ENCODE measurements around the gene DAGLA. TPM values are rescaled to one million over a fixed set of nuclear protein-coding genes. Genes with fewer than 3 reads are reported as not detected.

The DAGLA gene
- total and polyA plus RNA-seq, 2 experiments from 2014 or later = 7.4 to 8.9 TPM

GRCh38 chr11:61747192-61747966 lies 67.2 kb downstream of the DAGLA start:
- TF ChIP-seq EZH2 (IDR thresholded peaks at IDR 0.05; ENCODE audit: borderline replicate concordance) = no peak
- TF ChIP-seq CTCF (IDR thresholded peaks at IDR 0.05; ENCODE audit: poor library complexity) = peak; percentile 89
- Histone ChIP-seq H3K4me3 (no peak overlapping the region), H3K4me1 (ENCODE audit: insufficient read depth) (peaks cover 32% of the 10 kb centered on the region), H4K20me1 (ENCODE audit: insufficient read depth, poor library complexity, severe bottlenecking) (no peaks in the 10 kb centered on the region), H2AFZ (no peak overlapping the region), H3K9me3 (ENCODE audit: low read depth) (no peaks in the 10 kb centered on the region), H3K27ac (peak overlapping the region; percentile 62), H3K4me2 (no peak overlapping the region), H3K79me2 (peaks cover 5% of the 10 kb centered on the region), H3K36me3 (replicated peaks; ENCODE audit: insufficient read depth, low read depth) (no peaks in the 10 kb centered on the region), H3K27me3 (no peaks in the 10 kb centered on the region), H3K9me2 (replicated peaks; ENCODE audit: insufficient read depth) (no peaks in the 10 kb centered on the region)
- DNase-seq (ENCODE audit: low spot score) = peak; percentile 89
- 59% methylated on average over 19 of the region's 19 CpGs for WGBS (ENCODE audit: low lambda C conversion rate, missing lambda C conversion rate)

- no peaks in the 10 kb centered on the region for H3K27me3 ChIP-seq
- WGBS (ENCODE audit: low lambda C conversion rate, missing lambda C conversion rate) = 43% methylated on average over 3 of the region's 3 CpGs
- no peak for DNase-seq (ENCODE audit: low spot score)
- TF ChIP-seq EZH2phosphoT487 (IDR thresholded peaks at IDR 0.05; ENCODE audit: low read depth, severe bottlenecking, unreplicated experiment) (no peak), EZH2 (IDR thresholded peaks at IDR 0.05; ENCODE audit: borderline replicate concordance) (no peak), CTCF (IDR thresholded peaks at IDR 0.05; ENCODE audit: poor library complexity) (no peak)
- no peak overlapping the region for H3K4me2 ChIP-seq
- no peaks in the 10 kb centered on the region for H4K20me1 ChIP-seq (ENCODE audit: insufficient read depth, poor library complexity, severe bottlenecking)
- H3K9me3 ChIP-seq (ENCODE audit: low read depth) = no peaks in the 10 kb centered on the region
- H3K36me3 ChIP-seq (replicated peaks; ENCODE audit: insufficient read depth, low read depth) = no peaks in the 10 kb centered on the region
- H3K4me3 ChIP-seq = no peak overlapping the region
- H3K9me2 ChIP-seq (replicated peaks; ENCODE audit: insufficient read depth) = no peaks in the 10 kb centered on the region
- peaks cover 9% of the 10 kb centered on the region for H3K79me2 ChIP-seq
- H3K27ac ChIP-seq = no peak overlapping the region
- peaks cover 32% of the 10 kb centered on the region for H3K4me1 ChIP-seq (ENCODE audit: insufficient read depth)
- no peak overlapping the region for H2AFZ ChIP-seq
Observed at GRCh38 chr11:61747967-61748285, 67.7 kb downstream of the DAGLA start.

- H3K36me3 ChIP-seq (replicated peaks; ENCODE audit: insufficient read depth, low read depth) = no peaks in the 10 kb centered on the region
- H3K27me3 ChIP-seq = no peaks in the 10 kb centered on the region
- peak overlapping the region; percentile 29 for H3K4me2 ChIP-seq
- TF ChIP-seq EZH2 (IDR thresholded peaks at IDR 0.05; ENCODE audit: borderline replicate concordance) (no peak), EZH2phosphoT487 (IDR thresholded peaks at IDR 0.05; ENCODE audit: low read depth, severe bottlenecking, unreplicated experiment) (no peak), CTCF (IDR thresholded peaks at IDR 0.05; ENCODE audit: poor library complexity) (no peak)
- peaks cover 26% of the 10 kb centered on the region for H3K79me2 ChIP-seq
- no peak overlapping the region for H3K4me3 ChIP-seq
- H2AFZ ChIP-seq = no peak overlapping the region
- no peaks in the 10 kb centered on the region for H3K9me2 ChIP-seq (replicated peaks; ENCODE audit: insufficient read depth)
- H3K9me3 ChIP-seq (ENCODE audit: low read depth) = no peaks in the 10 kb centered on the region
- H4K20me1 ChIP-seq (ENCODE audit: insufficient read depth, poor library complexity, severe bottlenecking) = no peaks in the 10 kb centered on the region
- H3K27ac ChIP-seq = no peak overlapping the region
- DNase-seq (ENCODE audit: low spot score) = no peak
- WGBS (ENCODE audit: low lambda C conversion rate, missing lambda C conversion rate) = 39% methylated on average over 21 of the region's 21 CpGs
- H3K4me1 ChIP-seq (ENCODE audit: insufficient read depth) = peaks cover 40% of the 10 kb centered on the region
Observed at GRCh38 chr11:61749591-61750217, 69.5 kb downstream of the DAGLA start.

All from hepatocyte (in vitro differentiated cells).